ACC112 (cell line): ENCODE results near the gene KIAA1586.
A peak's percentile ranks its signal among the peaks of the same experiment; 100 is the strongest.
"Not testable (repeated sequence)": the region's sequence is repeated elsewhere in the genome, so short reads cannot be mapped to it uniquely, and the experiment has no call there.

Experiments used
- H2AFZ ChIP-seq: fragments of 200-600 bp; sonication (generic); one replicate; pipeline ENCODE4 v1.6.0; 2017; ENCODE audit warnings: antibody characterized with exemption, low read length; ENCODE audit not compliant: unreplicated experiment
- H3K27ac ChIP-seq: fragments of 200-600 bp; sonication (generic); 2 replicates; pipeline ENCODE4 v1.5.1; 2014; ENCODE audit warnings: low read depth, mild to moderate bottlenecking, antibody characterized with exemption, low read length, moderate library complexity
- H3K27me3 ChIP-seq: fragments of 200-600 bp; sonication (generic); 2 replicates; pipeline ENCODE4 v1.6.1; 2014; ENCODE audit warnings: mild to moderate bottlenecking, antibody characterized with exemption, low read length, moderate library complexity, mixed read lengths; ENCODE audit not compliant: insufficient read depth
- H3K36me3 ChIP-seq: fragments of 200-600 bp; sonication (generic); 2 replicates; pipeline ENCODE4 v1.6.1; 2016; ENCODE audit warnings: mild to moderate bottlenecking, antibody characterized with exemption, low read length, moderate library complexity, mixed read lengths; ENCODE audit not compliant: insufficient read depth
- H3K4me1 ChIP-seq: fragments of 200-600 bp; sonication (generic); one replicate; pipeline ENCODE4 v1.6.1; 2016; ENCODE audit warnings: low read length, mixed read lengths; ENCODE audit not compliant: insufficient read depth, unreplicated experiment, control insufficient read depth
- H3K4me3 ChIP-seq: fragments of 200-600 bp; sonication (generic); 2 replicates; pipeline ENCODE4 v1.5.1; 2014; ENCODE audit warnings: mild to moderate bottlenecking, low read depth, low read length
- H3K79me2 ChIP-seq: fragments of 200-600 bp; sonication (generic); one replicate; pipeline ENCODE4 v1.6.0; 2016; ENCODE audit warnings: low read length; ENCODE audit not compliant: control insufficient read depth, unreplicated experiment, insufficient read depth

The KIAA1586 gene

DNA sequence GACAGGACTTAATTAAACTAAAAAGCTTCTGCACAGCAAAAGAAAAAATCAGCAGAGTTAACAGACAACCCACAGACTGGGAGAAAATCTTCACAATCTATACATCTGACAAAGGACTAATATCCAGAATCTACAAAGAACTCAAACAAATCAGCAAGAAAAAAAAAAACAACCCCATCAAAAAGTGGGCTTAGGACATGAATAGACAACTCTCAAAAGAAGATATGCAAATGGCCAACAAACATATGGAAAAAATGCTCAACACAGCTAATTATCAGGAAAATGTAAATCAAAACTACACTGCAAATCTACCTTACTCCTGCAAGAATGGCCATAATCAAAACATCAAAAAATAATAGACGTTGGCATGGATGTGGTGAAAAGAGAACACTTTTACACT is 2.4 kb upstream of the KIAA1586 start:
- not testable (repeated sequence) for H3K27ac ChIP-seq, H2AFZ ChIP-seq, H3K4me1 ChIP-seq, H3K27me3 ChIP-seq, H3K36me3 ChIP-seq, H3K4me3 ChIP-seq
- peaks cover 12% of the 10 kb centered on the region for H3K79me2 ChIP-seq

DNA sequence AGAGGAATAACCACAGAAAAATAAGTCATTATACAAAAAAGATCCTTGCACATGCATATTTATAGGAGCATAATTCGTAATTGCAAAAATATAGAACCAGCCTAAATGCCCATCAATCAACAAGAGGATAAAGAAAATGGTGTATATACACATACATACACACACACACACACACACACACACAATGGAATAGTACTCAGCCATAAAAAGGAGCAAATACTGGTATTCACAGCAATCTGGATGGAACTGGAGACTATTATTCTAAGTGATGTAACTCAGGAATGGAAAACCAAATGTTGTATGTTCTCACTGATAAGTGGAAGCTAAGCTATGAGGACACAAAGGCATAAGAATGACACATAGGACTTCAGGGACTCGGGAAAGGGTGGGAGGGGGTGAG is 1.9 kb upstream of the KIAA1586 start:
- no peaks in the 10 kb centered on the region for H3K27me3 ChIP-seq
- peaks cover 17% of the 10 kb centered on the region for H3K79me2 ChIP-seq
- H3K4me1 ChIP-seq: peaks cover 12% of the 10 kb centered on the region
- H3K36me3 ChIP-seq: peaks cover 8% of the 10 kb centered on the region
- no peak overlapping the region for H3K4me3 ChIP-seq
- H3K27ac ChIP-seq: no peak overlapping the region
- no peak overlapping the region for H2AFZ ChIP-seq

DNA sequence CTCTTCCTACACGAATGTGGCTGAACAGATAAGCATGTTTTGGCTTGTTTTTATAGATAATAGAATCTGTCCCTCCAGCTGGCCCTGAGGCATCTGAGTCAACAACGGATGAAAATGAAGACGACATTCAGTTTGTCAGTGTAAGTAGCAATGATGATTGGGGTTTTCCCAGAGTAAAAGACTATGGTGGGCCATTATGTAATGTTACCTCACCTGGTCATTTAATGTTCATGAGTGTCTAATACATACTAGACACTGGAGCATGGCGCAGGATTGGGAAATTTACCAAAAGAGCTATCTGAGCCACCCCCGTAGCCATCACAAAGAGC is 728 bp downstream of the KIAA1586 start:
- H3K4me3 ChIP-seq: not testable (repeated sequence)
- Histone ChIP-seq H3K36me3 (peaks cover 20% of the 10 kb centered on the region), H3K79me2 (peaks cover 31% of the 10 kb centered on the region)

DNA sequence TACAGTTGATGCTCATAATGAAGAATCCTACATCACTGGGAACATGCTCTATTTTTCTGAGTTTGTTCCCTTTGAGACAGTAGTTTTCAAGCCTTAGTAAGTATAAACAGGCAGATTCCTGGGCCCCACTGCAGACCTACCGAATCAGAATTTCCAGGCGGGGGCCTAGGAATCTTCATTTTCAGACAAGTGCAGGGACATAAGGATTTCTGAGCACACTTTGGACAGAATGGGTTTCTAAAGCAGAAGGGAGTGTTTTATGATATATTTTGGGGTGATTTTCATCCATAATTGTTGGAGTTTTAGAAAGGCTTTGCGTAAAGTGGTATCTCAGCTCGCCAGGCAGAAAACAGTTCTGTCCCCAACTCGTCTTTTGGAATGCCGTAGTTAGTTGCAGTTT is 1.4 kb downstream of the KIAA1586 start:
- Histone ChIP-seq H3K4me1 (peaks cover 12% of the 10 kb centered on the region), H3K4me3 (peak overlapping the region; percentile 57), H3K36me3 (peaks cover 25% of the 10 kb centered on the region), H3K79me2 (peaks cover 31% of the 10 kb centered on the region)
- H3K27me3 ChIP-seq, H2AFZ ChIP-seq, H3K27ac ChIP-seq: not testable (repeated sequence)

More for the DNA sequence above, 728 bp downstream of the KIAA1586 start:
- not testable (repeated sequence) for H3K27ac ChIP-seq, H3K27me3 ChIP-seq, H2AFZ ChIP-seq
- peaks cover 12% of the 10 kb centered on the region for H3K4me1 ChIP-seq

DNA sequence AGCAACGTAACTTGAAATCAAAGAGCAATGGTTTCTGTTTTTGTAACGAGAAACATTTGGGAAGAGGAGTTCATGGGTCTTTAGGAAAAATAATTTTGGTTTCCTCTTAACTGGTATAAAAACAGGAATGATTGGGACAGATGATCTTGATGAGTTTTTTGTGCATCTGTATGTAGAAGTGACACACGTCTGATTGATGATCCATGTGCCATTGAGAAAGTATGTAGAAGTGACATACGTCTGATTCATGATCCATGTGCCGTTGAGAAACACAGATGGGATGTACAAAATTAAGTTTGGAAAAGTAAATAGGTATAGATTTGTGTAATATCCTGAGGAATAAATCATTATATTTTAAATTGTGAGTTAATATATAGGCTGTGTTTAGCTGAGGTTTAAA is 2.1 kb downstream of the KIAA1586 start:
- no peak overlapping the region for H3K27ac ChIP-seq

DNA sequence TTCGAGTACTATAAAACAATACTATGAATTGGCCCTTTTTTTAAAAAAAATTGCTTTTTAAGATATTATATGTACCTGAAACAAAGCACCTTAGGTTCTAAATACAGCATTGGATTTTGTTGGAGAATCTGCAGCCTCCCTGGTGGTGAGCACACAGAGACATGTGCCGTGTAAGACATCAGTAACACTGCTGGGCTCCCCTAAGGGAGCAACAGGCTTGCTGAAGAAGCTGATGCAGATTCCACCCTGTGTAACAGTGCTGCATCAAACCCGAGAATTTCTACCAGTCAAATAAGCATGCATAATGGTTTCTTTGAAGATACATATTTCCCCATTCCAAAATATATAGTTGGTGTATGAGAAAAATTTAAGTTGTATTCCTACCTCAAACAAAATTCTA is 17.4 kb downstream of the KIAA1586 start:
- Histone ChIP-seq H3K36me3 (peaks cover 14% of the 10 kb centered on the region), H3K4me1 (no peaks in the 10 kb centered on the region), H2AFZ (no peak overlapping the region), H3K27ac (no peak overlapping the region), H3K4me3 (no peak overlapping the region), H3K79me2 (no peaks in the 10 kb centered on the region), H3K27me3 (no peaks in the 10 kb centered on the region)

More for the DNA sequence above, 2.1 kb downstream of the KIAA1586 start:
- H3K4me3 ChIP-seq: peak overlapping the region; percentile 57
- H3K27me3 ChIP-seq: no peaks in the 10 kb centered on the region
- H3K4me1 ChIP-seq: peaks cover 12% of the 10 kb centered on the region
- H2AFZ ChIP-seq: no peak overlapping the region
- peaks cover 31% of the 10 kb centered on the region for H3K79me2 ChIP-seq
- peaks cover 33% of the 10 kb centered on the region for H3K36me3 ChIP-seq

DNA sequence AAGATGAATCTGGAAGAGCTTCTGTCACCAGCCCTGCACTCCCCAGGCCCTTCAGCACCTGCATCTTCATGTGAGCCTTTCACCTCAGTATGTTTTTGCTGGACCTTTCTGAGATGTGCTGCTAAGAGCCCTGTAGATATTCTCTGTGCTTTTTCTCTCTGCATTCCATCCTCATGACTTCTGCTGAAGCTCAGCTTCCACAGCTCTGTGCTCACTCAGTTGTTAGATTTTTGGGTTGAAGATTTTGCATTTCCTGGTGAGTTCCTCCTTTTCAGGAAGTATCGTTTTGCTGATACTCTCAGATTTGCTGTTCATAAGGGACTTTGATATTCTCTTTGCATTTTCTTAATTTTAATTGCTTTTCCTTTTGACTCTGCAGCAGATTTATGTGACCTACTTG is 18.3 kb downstream of the KIAA1586 start:
- Histone ChIP-seq H3K79me2 (no peaks in the 10 kb centered on the region), H3K4me3 (no peak overlapping the region), H2AFZ (no peak overlapping the region), H3K27ac (no peak overlapping the region), H3K4me1 (no peaks in the 10 kb centered on the region), H3K27me3 (no peaks in the 10 kb centered on the region), H3K36me3 (peaks cover 13% of the 10 kb centered on the region)

DNA sequence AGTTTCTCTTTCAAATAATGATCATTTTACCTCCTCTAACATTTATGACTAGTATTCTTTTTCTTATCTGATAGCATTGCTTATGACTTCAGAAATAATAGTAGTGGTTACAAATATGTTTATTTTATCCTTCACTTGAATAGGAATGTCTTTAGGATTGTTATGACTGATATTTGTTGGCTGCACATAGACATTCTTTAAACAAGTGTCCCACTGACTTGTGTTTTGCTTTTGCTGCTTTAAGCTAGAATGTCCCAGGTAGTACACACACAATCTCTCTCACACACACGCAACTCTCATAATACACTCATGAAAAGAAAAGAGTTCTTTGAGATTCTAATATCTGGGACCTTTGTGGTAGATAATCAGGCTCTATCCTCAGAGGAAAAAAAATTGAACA is 21.6 kb downstream of the KIAA1586 start:
- H3K27me3 ChIP-seq: no peaks in the 10 kb centered on the region
- no peaks in the 10 kb centered on the region for H3K79me2 ChIP-seq
- H3K27ac ChIP-seq: peak overlapping the region; percentile 31; the same call in 1 of the 2 replicates
- no peak overlapping the region for H3K4me3 ChIP-seq
- H2AFZ ChIP-seq: no peak overlapping the region
- no peaks in the 10 kb centered on the region for H3K4me1 ChIP-seq
- peaks cover 4% of the 10 kb centered on the region; the same call in 1 of the 2 replicates for H3K36me3 ChIP-seq

DNA sequence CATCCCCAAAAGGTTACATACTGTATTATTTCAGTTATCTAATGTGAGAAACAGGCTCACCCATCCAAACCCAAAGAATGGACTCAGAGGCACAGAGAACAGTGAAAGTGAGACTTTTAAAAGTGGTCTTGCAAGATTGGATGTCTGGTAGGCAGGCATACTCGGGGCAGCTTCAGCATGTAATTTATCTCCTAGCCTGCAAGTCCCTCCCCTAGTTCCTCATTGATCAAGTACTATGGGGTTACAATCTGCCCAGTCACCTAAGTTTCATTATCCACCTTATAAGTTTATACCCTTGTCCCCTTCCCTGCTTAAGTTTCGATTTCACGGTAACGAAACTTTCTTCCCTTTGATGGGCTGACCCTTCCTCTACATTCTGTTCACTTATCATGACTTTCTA is 22.7 kb downstream of the KIAA1586 start:
- H3K27ac ChIP-seq: no peak overlapping the region
- peaks cover 4% of the 10 kb centered on the region; the same call in 1 of the 2 replicates for H3K36me3 ChIP-seq
- no peak overlapping the region for H3K4me3 ChIP-seq
- no peak overlapping the region for H2AFZ ChIP-seq
- no peaks in the 10 kb centered on the region for H3K79me2 ChIP-seq
- no peaks in the 10 kb centered on the region for H3K4me1 ChIP-seq
- H3K27me3 ChIP-seq: no peaks in the 10 kb centered on the region

DNA sequence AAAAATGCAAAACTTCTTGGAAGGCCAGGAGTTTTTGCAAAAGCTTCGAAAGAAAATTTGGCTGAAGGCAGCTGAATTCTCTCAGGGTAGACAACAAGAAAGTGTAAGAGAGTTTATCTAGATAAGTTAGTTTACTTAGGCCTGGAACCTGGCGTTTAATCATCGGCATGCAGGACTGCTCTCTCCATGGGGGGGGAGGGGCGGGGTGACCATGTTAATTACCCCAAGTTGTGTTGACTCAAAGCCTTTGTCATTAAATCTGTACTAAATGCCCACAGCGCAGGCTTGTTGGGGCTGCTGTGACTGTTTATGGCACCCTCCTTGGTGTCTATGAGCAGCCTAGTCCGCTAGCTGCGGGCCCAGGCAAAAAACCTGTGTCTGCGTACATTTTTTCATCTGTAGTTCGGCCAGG is 23.4 kb downstream of the KIAA1586 start:
- no peaks in the 10 kb centered on the region for H3K27me3 ChIP-seq
- H3K36me3 ChIP-seq: peaks cover 4% of the 10 kb centered on the region; the same call in 1 of the 2 replicates
- no peaks in the 10 kb centered on the region for H3K79me2 ChIP-seq
- H3K27ac ChIP-seq: no peak overlapping the region
- no peaks in the 10 kb centered on the region for H3K4me1 ChIP-seq
- H2AFZ ChIP-seq: no peak overlapping the region
- no peak overlapping the region for H3K4me3 ChIP-seq

DNA sequence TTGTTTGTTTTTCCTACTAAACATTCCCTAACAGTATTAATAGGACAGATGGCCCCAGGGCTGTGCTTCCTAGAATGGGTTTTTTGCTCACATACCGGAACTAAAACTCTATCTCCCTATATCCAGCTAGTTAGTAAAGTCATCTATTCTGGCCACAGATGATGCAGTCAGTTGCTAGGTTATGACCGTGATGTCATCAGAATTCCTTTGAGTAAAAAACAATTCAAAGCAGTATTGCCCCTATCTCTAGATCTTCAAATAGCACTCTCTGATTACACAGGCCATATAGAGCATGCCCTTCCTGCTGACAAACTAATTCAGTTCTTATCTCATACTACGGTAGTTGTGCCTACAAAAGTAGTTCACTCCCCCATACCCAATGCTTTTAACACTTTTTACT is 25.6 kb downstream of the KIAA1586 start:
- H3K79me2 ChIP-seq: no peaks in the 10 kb centered on the region
- no peak overlapping the region for H3K27ac ChIP-seq
- H3K4me1 ChIP-seq: no peaks in the 10 kb centered on the region
- no peak overlapping the region for H3K4me3 ChIP-seq
- 0 out of 2 replicates have a peak, but pooled peaks cover 4% of the 10 kb centered on the region for H3K36me3 ChIP-seq
- H2AFZ ChIP-seq: no peak overlapping the region
- no peaks in the 10 kb centered on the region for H3K27me3 ChIP-seq
